H9 (cell line): Measurements from ENCODE around the gene PRSS38. TPM values are rescaled to one million over a fixed set of nuclear protein-coding genes. Genes with fewer than 3 reads are reported as not detected.

Source experiments
- DNase-seq: peaks from one replicate; pipeline ENCODE4 v3.0.0-alpha.2; 2017
- H2AFZ ChIP-seq: one replicate; pipeline ENCODE4 v1.6.1; 2013; ENCODE audit warnings: mild to moderate bottlenecking, low read length, control low read depth, moderate library complexity
- H2AK5ac ChIP-seq: 2 replicates; pipeline ENCODE4 v1.6.1; 2013; ENCODE audit warnings: low read length, control low read depth, mixed read lengths; ENCODE audit not compliant: insufficient read length
- H2BK120ac ChIP-seq: one replicate; pipeline ENCODE4 v1.6.1; 2013; ENCODE audit warnings: low read depth, mild to moderate bottlenecking, low read length, control low read depth, inconsistent platforms; ENCODE audit not compliant: poor library complexity, severe bottlenecking
- H2BK12ac ChIP-seq: 2 replicates; pipeline ENCODE4 v1.6.1; 2013; ENCODE audit warnings: low read length, control low read depth, mixed read lengths, low read depth; ENCODE audit not compliant: insufficient read length
- H2BK15ac ChIP-seq: 2 replicates; pipeline ENCODE4 v1.6.1; 2013; ENCODE audit warnings: low read depth, low read length, control low read depth
- H2BK20ac ChIP-seq: one replicate; pipeline ENCODE4 v1.6.1; 2013; ENCODE audit warnings: low read depth, mild to moderate bottlenecking, low read length, control low read depth, inconsistent platforms; ENCODE audit not compliant: poor library complexity, severe bottlenecking
- H2BK5ac ChIP-seq: 2 replicates; pipeline ENCODE4 v1.6.1; 2013; ENCODE audit warnings: low read length, control low read depth, mixed read lengths; ENCODE audit not compliant: insufficient read length
- H3K14ac ChIP-seq: 2 replicates; pipeline ENCODE4 v1.6.1; 2013; ENCODE audit warnings: low read length, control low read depth; ENCODE audit not compliant: insufficient read depth
- H3K18ac ChIP-seq: 2 replicates; pipeline ENCODE4 v1.6.1; 2013; ENCODE audit warnings: low read depth, mild to moderate bottlenecking, mixed read lengths, low read length, control low read depth; ENCODE audit not compliant: insufficient read length
- H3K23ac ChIP-seq: 2 replicates; pipeline ENCODE4 v1.6.1; 2013; ENCODE audit warnings: low read length, control low read depth, mixed read lengths, low read depth; ENCODE audit not compliant: insufficient read length
- H3K23me2 ChIP-seq: 2 replicates; pipeline ENCODE4 v1.6.1; 2013; ENCODE audit warnings: low read depth, mild to moderate bottlenecking, mixed read lengths, low read length, control low read depth; ENCODE audit not compliant: insufficient read length, poor library complexity, severe bottlenecking
- H3K27ac ChIP-seq: 2 replicates; pipeline ENCODE4 v1.5.1; 2013; ENCODE audit warnings: low read length, control low read depth, mixed read lengths, low read depth; ENCODE audit not compliant: insufficient read length
- H3K27me3 ChIP-seq: 2 replicates; pipeline ENCODE4 v1.6.1; 2013; ENCODE audit warnings: low read length, control low read depth, inconsistent platforms; ENCODE audit not compliant: insufficient read depth
- H3K4ac ChIP-seq: 2 replicates; pipeline ENCODE4 v1.6.1; 2013; ENCODE audit warnings: low read depth, mild to moderate bottlenecking, control low read depth, inconsistent platforms, low read length, moderate library complexity
- H3K4me1 ChIP-seq: 2 replicates; pipeline ENCODE4 v1.6.1; 2013; ENCODE audit warnings: low read length, control low read depth, inconsistent platforms; ENCODE audit not compliant: insufficient read depth
- H3K4me2 ChIP-seq: 2 replicates; pipeline ENCODE4 v1.6.1; 2013; ENCODE audit warnings: low read length, control low read depth, mixed read lengths; ENCODE audit not compliant: insufficient read length, insufficient read depth
- H3K56ac ChIP-seq: 2 replicates; pipeline ENCODE4 v1.6.1; 2013; ENCODE audit warnings: low read depth, mild to moderate bottlenecking, mixed read lengths, low read length, control low read depth; ENCODE audit not compliant: insufficient read length
- H3K79me1 ChIP-seq: 2 replicates; pipeline ENCODE4 v1.6.1; 2013; ENCODE audit warnings: low read depth, mild to moderate bottlenecking, moderate library complexity, low read length, control low read depth, inconsistent platforms; ENCODE audit not compliant: insufficient read depth, poor library complexity, severe bottlenecking
- H3K79me2 ChIP-seq: 2 replicates; pipeline ENCODE4 v1.6.1; 2013; ENCODE audit warnings: low read length, control low read depth, inconsistent platforms; ENCODE audit not compliant: insufficient read depth
- H3K9ac ChIP-seq: 2 replicates; pipeline ENCODE4 v1.6.1; 2013; ENCODE audit warnings: low read length, control low read depth, mixed read lengths; ENCODE audit not compliant: insufficient read length; ENCODE audit errors: extremely low read depth
- H3K9me3 ChIP-seq: one replicate; pipeline ENCODE4 v1.6.1; 2013; ENCODE audit warnings: low read depth, low read length, inconsistent platforms; ENCODE audit not compliant: control insufficient read depth
- H3T11ph ChIP-seq: one replicate; pipeline ENCODE4 v1.6.1; 2013; ENCODE audit warnings: mild to moderate bottlenecking, low read length, control low read depth, inconsistent platforms
- H4K20me1 ChIP-seq: one replicate; pipeline ENCODE4 v1.6.1; 2013; ENCODE audit not compliant: control insufficient read depth, insufficient read length, insufficient read depth
- H4K5ac ChIP-seq: 2 replicates; pipeline ENCODE4 v1.6.1; 2013; ENCODE audit warnings: low read depth, mild to moderate bottlenecking, mixed read lengths, low read length, control low read depth; ENCODE audit not compliant: insufficient read length
- H4K8ac ChIP-seq: replicated peaks from 2 replicates; pipeline ENCODE4 v1.6.1; 2013; ENCODE audit warnings: low read length, control low read depth, mixed read lengths, low read depth; ENCODE audit not compliant: insufficient read length
- H4K91ac ChIP-seq: 2 replicates; pipeline ENCODE4 v1.6.1; 2013; ENCODE audit warnings: low read depth, mild to moderate bottlenecking, moderate library complexity, mixed read lengths, low read length, control low read depth; ENCODE audit not compliant: insufficient read length
- H3K27ac Mint-ChIP-seq, 3 experiments: 2 replicates in 2 of 3; 3 replicates in 1 of 3; pipeline ENCODE4 v1.8.0; 2020 to 2021; ENCODE audit warnings: mixed read lengths in 3 of 3, mild to moderate bottlenecking in 1 of 3, moderate library complexity in 1 of 3
- H3K27me3 Mint-ChIP-seq: 2 replicates; pipeline ENCODE4 v1.8.0; 2021; ENCODE audit warnings: low read depth, mild to moderate bottlenecking, moderate library complexity, mixed read lengths
- H3K36me3 Mint-ChIP-seq, 3 experiments: 2 replicates in 2 of 3; 3 replicates in 1 of 3; pipeline ENCODE4 v1.8.0; 2020 to 2021; ENCODE audit warnings: low read depth in 3 of 3, mixed read lengths in 3 of 3; ENCODE audit not compliant: insufficient read depth in 1 of 3
- H3K4me1 Mint-ChIP-seq, 2 experiments: 2 replicates each; pipeline ENCODE4 v1.8.0; 2020; ENCODE audit warnings: mixed read lengths in 2 of 2
- H3K4me3 Mint-ChIP-seq, 2 experiments: 2 replicates in 1 of 2; 3 replicates in 1 of 2; pipeline ENCODE4 v1.8.0; 2020 to 2021; ENCODE audit warnings: mild to moderate bottlenecking in 2 of 2, mixed read lengths in 2 of 2, moderate library complexity in 1 of 2
- H3K9me3 Mint-ChIP-seq, 2 experiments: 2 replicates in 1 of 2; 3 replicates in 1 of 2; pipeline ENCODE4 v1.8.0; 2020; ENCODE audit warnings: mild to moderate bottlenecking in 2 of 2, mixed read lengths in 2 of 2, moderate library complexity in 1 of 2
- CTCF ChIP-seq: fragments of 200-600 bp; sonication (generic); conservative IDR thresholded peaks from 3 replicates; pipeline ENCODE4 v1.8.0; 2021; ENCODE audit warnings: antibody characterized with exemption, mild to moderate bottlenecking
- WGBS: extraction: QIAGEN DNeasy Blood & Tissue Kit; methylation state at CpG from one replicate; pipeline ENCODE4 v1.1.7; 2013; ENCODE audit warnings: missing lambda C conversion rate, low lambda C conversion rate, mixed read lengths; ENCODE audit not compliant: insufficient read length; ENCODE audit errors: extremely low coverage; 5-methylcytosine and 5-hydroxymethylcytosine counted together
- total RNA-seq: library from RNA; stranded (reverse); gene quantifications from 2 replicates; pipeline ENCODE4 v1.2.1, GENCODE V29; 2021

Gene PRSS38
- total RNA-seq, 1 experiment from 2014 or later = not detected

DNA sequence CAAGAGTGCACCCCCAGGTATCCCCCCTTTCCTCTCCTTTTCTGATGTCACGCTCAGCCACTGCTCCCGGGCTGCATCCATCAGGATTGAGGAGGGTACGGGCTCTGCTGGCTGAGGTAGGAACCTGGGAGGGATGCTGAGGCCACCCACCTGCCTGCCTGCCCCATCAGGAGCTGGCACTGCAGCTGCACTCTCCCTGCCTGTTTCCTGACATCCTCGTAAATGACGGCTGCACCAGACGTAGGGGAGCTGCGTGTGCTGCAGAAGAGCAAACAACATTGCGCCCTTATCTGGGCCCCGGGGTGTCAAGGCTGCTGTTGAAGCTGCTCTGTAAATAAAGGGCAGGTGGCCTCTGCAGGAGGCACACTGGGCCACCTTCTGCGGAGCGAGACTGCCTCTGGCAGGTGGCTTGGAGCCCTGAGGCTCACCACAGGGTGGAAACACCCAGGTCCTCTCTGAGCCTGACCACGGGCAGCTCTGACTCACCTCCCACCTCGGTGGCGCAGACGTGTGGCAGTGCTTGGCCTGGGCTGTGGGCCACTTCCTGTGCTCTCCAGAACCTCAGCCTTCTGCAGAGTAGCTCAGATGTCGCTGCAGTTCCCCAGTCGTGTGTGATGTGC is 49.4 kb upstream of the PRSS38 start:
- Histone ChIP-seq H2BK5ac (no peak overlapping the region), H3K4me1 (no peaks in the 10 kb centered on the region), H3K23me2 (peaks cover 2% of the 10 kb centered on the region), H2AK5ac (no peak overlapping the region), H3K56ac (no peak overlapping the region), H2BK12ac (no peak overlapping the region), H3K79me1 (peaks cover 3% of the 10 kb centered on the region), H3K79me2 (no peaks in the 10 kb centered on the region), H3K23ac (no peak overlapping the region), H4K8ac (no peak overlapping the region), H4K5ac (no peak overlapping the region), H2BK120ac (no peak overlapping the region), H3K9ac (no peak overlapping the region), H4K91ac (no peak overlapping the region), H3K27ac (no peak overlapping the region), H2BK20ac (no peak overlapping the region), H2BK15ac (no peak overlapping the region), H3K4me2 (no peak overlapping the region), H2AFZ (no peak overlapping the region), H3K14ac (no peak overlapping the region), H3K4ac (no peak overlapping the region), H3K9me3 (no peaks in the 10 kb centered on the region), H3K18ac (no peak overlapping the region), H3T11ph (no peak overlapping the region), H3K27me3 (no peaks in the 10 kb centered on the region), H4K20me1 (no peaks in the 10 kb centered on the region)
- no peak for DNase-seq
- peaks cover 4 to 12% of the 10 kb centered on the region in 2 experiments; a peak in 2 of 4 replicates for H3K4me1 Mint-ChIP-seq
- no peaks in the 10 kb centered on the region for H3K9me3 Mint-ChIP-seq
- H3K36me3 Mint-ChIP-seq = peaks cover 28 to 59% (median 47%) of the 10 kb centered on the region in 3 experiments
- H3K27me3 Mint-ChIP-seq = no peaks in the 10 kb centered on the region
- no CpG with 5 or more reads among the region's 17 CpGs for WGBS
- no peak overlapping the region for H3K27ac Mint-ChIP-seq
- TF ChIP-seq CTCF = no peak
- no peak overlapping the region for H3K4me3 Mint-ChIP-seq
